ENCODE results near the gene GIMAP2.

GIMAP2 gene

DNA sequence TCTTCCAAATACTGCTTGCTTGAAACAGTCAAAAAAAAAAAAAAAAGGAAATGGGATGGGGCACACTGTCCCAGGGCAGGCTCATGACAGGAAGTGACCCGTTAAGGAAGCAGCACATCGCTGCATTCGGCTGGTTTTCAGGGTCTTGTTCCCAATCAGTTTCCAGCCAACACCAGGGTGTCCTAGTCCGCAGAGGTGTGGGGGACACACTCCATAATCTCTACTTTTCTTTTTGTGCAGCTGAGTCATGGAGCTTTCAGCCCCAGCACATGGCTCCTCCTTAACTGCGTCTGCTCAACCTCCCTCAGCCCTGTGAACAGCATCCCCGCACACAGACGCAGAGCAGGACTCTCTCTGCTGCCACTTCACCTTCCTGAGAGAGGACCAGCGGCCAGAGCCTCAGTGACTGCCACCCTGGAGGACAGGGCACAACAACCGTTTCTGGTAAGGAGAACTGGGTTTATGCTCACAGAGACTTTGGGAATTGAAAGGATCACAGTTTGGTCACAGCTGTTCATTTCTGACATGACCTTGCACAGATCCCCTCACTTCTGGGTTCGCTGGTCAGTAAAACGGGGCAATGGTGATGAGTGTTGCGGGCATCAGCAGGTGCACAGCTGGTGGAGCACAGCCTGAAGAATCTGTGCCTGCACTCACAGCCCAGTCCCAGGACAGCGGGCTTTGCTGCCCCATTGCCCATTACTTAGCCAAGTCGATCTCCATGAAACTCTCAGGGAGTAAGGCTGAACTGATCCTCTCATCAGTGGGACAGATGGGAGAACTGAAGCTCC, 52.0 kb downstream of the GIMAP2 start, which contains the start of gene GIMAP5:
GIMAP5 (plus strand) TSS at position 154 of the 791 bp plus-strand sequence. CDS start 3,467 bp downstream, outside the sequence.
- Histone ChIP-seq H4K20me1 (ENCODE audit: insufficient read depth, low read length) (no peaks in the 10 kb centered on the region), H3K9ac (ENCODE audit: low read length) (no peak within 1 kb of the TSS), H3K4me3 (ENCODE audit: low read depth, low read length, poor library complexity, severe bottlenecking) (no peak within 1 kb of the TSS), H3K36me3 (ENCODE audit: insufficient read depth, low read length) (no peaks in the 10 kb centered on the region), H3K4me1 (ENCODE audit: insufficient read depth, low read length, severe bottlenecking) (no peaks in the 10 kb centered on the region), H3K27me3 (ENCODE audit: insufficient read depth, low read length) (no peaks in the 10 kb centered on the region), H3K79me2 (ENCODE audit: insufficient read depth, low read length) (no peaks in the 10 kb centered on the region), H3K4me2 (ENCODE audit: low read length) (no peak within 1 kb of the TSS), H2AFZ (ENCODE audit: low read length) (no peak within 1 kb of the TSS), H3K9me3 (ENCODE audit: low read length) (no peaks in the 10 kb centered on the region), H3F3A (ENCODE audit: insufficient read depth, low read length) (no peaks in the 10 kb centered on the region), H3K27ac (ENCODE audit: low read depth, low read length, poor library complexity, severe bottlenecking) (no peak within 1 kb of the TSS), H3K9me2 (ENCODE audit: low read depth, low read length) (no peaks in the 10 kb centered on the region)
- TF ChIP-seq EZH2 (IDR thresholded peaks at IDR 0.05; ENCODE audit: borderline replicate concordance, low read length): no peak
- TF ChIP-seq, protein P1, sequence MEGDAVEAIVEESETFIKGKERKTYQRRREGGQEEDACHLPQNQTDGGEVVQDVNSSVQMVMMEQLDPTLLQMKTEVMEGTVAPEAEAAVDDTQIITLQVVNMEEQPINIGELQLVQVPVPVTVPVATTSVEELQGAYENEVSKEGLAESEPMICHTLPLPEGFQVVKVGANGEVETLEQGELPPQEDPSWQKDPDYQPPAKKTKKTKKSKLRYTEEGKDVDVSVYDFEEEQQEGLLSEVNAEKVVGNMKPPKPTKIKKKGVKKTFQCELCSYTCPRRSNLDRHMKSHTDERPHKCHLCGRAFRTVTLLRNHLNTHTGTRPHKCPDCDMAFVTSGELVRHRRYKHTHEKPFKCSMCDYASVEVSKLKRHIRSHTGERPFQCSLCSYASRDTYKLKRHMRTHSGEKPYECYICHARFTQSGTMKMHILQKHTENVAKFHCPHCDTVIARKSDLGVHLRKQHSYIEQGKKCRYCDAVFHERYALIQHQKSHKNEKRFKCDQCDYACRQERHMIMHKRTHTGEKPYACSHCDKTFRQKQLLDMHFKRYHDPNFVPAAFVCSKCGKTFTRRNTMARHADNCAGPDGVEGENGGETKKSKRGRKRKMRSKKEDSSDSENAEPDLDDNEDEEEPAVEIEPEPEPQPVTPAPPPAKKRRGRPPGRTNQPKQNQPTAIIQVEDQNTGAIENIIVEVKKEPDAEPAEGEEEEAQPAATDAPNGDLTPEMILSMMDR (IDR thresholded peaks at IDR 0.05; ENCODE audit: low read length): no peak

DNA sequence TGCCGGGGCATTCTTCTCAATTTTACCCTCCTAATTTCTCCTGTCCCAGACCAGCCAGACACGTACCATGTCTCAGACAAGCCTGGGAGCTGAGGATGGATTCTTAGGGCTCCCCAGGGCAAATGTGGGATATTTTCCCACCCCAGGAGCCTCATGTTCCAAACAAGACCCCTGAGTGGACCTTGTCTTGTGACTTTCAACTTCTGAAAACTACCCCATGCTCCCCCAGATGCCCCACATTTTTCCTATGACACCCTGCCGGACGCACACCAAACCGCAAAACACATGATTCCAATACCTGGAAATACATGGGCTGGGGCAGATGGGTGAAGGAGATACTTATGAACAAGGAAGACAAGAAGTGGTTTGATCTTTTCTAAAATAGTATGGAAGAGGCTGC, 52.6 kb downstream of the GIMAP2 start:
- no peaks in the 10 kb centered on the region for H3K9me2 ChIP-seq (ENCODE audit: low read depth, low read length)
- H4K20me1 ChIP-seq (ENCODE audit: insufficient read depth, low read length): no peaks in the 10 kb centered on the region
- no peaks in the 10 kb centered on the region for H3K27me3 ChIP-seq (ENCODE audit: insufficient read depth, low read length)
- TF ChIP-seq, protein P1 (IDR thresholded peaks at IDR 0.05; ENCODE audit: low read length): no peak
- TF ChIP-seq EZH2 (IDR thresholded peaks at IDR 0.05; ENCODE audit: borderline replicate concordance, low read length): no peak
- H3K4me2 ChIP-seq (ENCODE audit: low read length): no peak overlapping the region
- H3K4me3 ChIP-seq (ENCODE audit: low read depth, low read length, poor library complexity, severe bottlenecking): no peak overlapping the region
- H3K27ac ChIP-seq (ENCODE audit: low read depth, low read length, poor library complexity, severe bottlenecking): no peak overlapping the region
- no peak overlapping the region for H2AFZ ChIP-seq (ENCODE audit: low read length)
- H3K9me3 ChIP-seq (ENCODE audit: low read length): no peaks in the 10 kb centered on the region
- no peak overlapping the region for H3K9ac ChIP-seq (ENCODE audit: low read length)
- no peaks in the 10 kb centered on the region for H3K4me1 ChIP-seq (ENCODE audit: insufficient read depth, low read length, severe bottlenecking)
- no peaks in the 10 kb centered on the region for H3K79me2 ChIP-seq (ENCODE audit: insufficient read depth, low read length)
- H3K36me3 ChIP-seq (ENCODE audit: insufficient read depth, low read length): no peaks in the 10 kb centered on the region
- no peaks in the 10 kb centered on the region for H3F3A ChIP-seq (ENCODE audit: insufficient read depth, low read length)

DNA sequence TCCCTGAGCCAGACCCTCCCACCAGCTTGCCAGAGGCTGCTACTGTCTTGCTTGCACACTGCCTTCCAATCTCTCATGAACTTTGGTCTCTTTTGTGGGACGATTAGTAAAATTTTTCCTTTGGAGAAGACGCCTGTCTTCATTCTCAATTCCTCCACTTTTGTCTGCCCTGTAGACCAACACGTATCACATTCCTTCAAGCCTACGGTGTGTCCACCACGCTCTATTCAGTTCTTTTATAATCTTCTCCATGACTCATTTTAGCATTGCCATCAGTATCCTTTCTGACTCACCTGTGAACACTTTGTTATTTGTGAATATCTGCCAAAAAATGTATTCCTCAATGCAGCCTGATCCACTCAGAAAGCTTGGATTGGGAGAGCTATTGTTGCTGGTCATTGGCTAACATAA, 53.1 kb downstream of the GIMAP2 start:
- Histone ChIP-seq H3K27me3 (ENCODE audit: insufficient read depth, low read length) (no peaks in the 10 kb centered on the region), H3K4me2 (ENCODE audit: low read length) (no peak overlapping the region), H3K36me3 (ENCODE audit: insufficient read depth, low read length) (no peaks in the 10 kb centered on the region), H3K4me1 (ENCODE audit: insufficient read depth, low read length, severe bottlenecking) (no peaks in the 10 kb centered on the region), H4K20me1 (ENCODE audit: insufficient read depth, low read length) (no peaks in the 10 kb centered on the region), H3K9me3 (ENCODE audit: low read length) (no peaks in the 10 kb centered on the region), H3K4me3 (ENCODE audit: low read depth, low read length, poor library complexity, severe bottlenecking) (no peak overlapping the region), H3F3A (ENCODE audit: insufficient read depth, low read length) (no peaks in the 10 kb centered on the region), H2AFZ (ENCODE audit: low read length) (no peak overlapping the region), H3K27ac (ENCODE audit: low read depth, low read length, poor library complexity, severe bottlenecking) (no peak overlapping the region), H3K9ac (ENCODE audit: low read length) (no peak overlapping the region), H3K9me2 (ENCODE audit: low read depth, low read length) (no peaks in the 10 kb centered on the region), H3K79me2 (ENCODE audit: insufficient read depth, low read length) (no peaks in the 10 kb centered on the region)
- TF ChIP-seq EZH2 (IDR thresholded peaks at IDR 0.05; ENCODE audit: borderline replicate concordance, low read length): no peak
- TF ChIP-seq, protein P1 (IDR thresholded peaks at IDR 0.05; ENCODE audit: low read length): no peak

Data from OCI-LY1 (cell line).